Ectodermal cell (in vitro differentiated cells): ENCODE data around the gene ALKBH1.

Experiments
- H3K27ac ChIP-seq: 2 replicates; pipeline ENCODE4 v1.7.0; 2013; ENCODE audit warnings: mild to moderate bottlenecking, low read depth, low read length; ENCODE audit not compliant: insufficient read depth, poor library complexity, severe bottlenecking
- H3K27me3 ChIP-seq: 2 replicates; pipeline ENCODE4 v1.7.0; 2013; ENCODE audit warnings: mild to moderate bottlenecking, low read length; ENCODE audit not compliant: insufficient read depth, control insufficient read depth, poor library complexity, severe bottlenecking
- H3K36me3 ChIP-seq: one replicate; pipeline ENCODE4 v1.7.0; 2013; ENCODE audit warnings: low read length; ENCODE audit not compliant: control insufficient read depth, insufficient read depth
- H3K4me1 ChIP-seq: one replicate; pipeline ENCODE4 v1.7.0; 2013; ENCODE audit warnings: low read length; ENCODE audit not compliant: control insufficient read depth, insufficient read depth
- H3K4me3 ChIP-seq: 2 replicates; pipeline ENCODE4 v1.7.0; 2013; ENCODE audit warnings: low read depth, low read length, control low read depth; ENCODE audit not compliant: insufficient read depth
- H3K9me3 ChIP-seq: 2 replicates; pipeline ENCODE4 v1.7.0; 2013; ENCODE audit warnings: mild to moderate bottlenecking, low read length, moderate library complexity; ENCODE audit not compliant: control insufficient read depth
- WGBS, 2 experiments: methylation state at CpG; one replicate each; pipeline ENCODE4 v1.1.7; 2013; ENCODE audit warnings: missing lambda C conversion rate in 2 of 2; 5-methylcytosine and 5-hydroxymethylcytosine counted together

Gene ALKBH1

DNA sequence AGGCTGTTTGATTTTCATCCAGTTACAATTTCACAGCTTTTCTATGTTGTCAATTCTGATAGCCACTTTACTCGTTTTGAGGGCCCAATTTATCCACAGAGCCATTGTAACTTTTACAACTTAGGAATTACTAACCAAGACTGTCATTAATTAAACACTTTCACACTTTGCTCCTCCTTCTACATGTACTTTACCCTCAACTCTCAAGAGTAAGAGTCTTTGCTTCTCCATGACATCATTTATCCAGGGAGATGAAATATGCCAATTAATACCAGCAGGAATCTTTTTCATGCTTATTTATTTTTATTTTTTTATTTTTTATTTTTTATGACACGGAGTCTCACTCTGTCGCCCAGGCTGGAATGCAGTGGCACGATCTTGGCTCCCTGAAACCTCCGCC, 13.6 kb upstream of the ALKBH1 start:
- WGBS, 2 experiments: 91 to 97% methylated on average over 5 of the region's 5 CpGs
- H3K36me3 ChIP-seq: peaks cover 48% of the 10 kb centered on the region

DNA sequence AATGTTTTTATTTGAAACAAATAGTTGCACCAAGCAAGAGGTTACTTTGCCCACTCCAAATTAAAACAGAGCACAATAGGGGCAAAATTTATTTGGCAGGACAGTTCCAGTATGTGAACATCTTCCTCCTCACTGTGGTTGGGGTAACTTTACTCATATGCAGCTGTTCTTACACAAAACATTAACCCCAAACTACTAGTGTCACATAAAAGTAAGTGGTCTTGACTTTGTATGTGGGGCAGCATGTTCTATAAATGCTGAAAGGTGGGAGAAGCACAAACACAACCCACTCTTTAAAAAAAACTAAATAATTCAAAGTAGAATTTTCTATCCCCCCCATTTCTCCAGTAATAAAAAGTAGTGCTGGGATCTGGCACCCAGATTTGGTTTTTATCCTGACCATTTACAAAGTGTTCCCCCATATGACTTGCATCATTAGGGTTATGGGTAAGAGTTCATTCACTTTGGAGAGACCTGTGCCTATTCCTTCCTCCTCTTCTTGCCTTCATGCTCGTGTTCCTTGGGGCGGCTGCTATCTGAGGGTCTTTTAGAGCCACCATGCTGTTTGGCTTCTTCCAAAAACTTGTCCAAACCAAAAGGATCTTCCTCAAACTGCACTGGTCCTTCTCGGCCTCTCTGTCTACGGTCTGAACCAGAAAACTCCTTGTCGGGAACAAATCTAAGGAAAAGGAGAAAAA, 9.9 kb upstream of the ALKBH1 start:
- H3K27me3 ChIP-seq: no peaks in the 10 kb centered on the region
- 94% methylated on average over 5 of the region's 5 CpGs for WGBS, 2 experiments
- H3K4me3 ChIP-seq: no peak overlapping the region
- H3K9me3 ChIP-seq: no peaks in the 10 kb centered on the region
- no peak overlapping the region for H3K27ac ChIP-seq
- no peaks in the 10 kb centered on the region for H3K4me1 ChIP-seq
- peaks cover 34% of the 10 kb centered on the region for H3K36me3 ChIP-seq

More for the DNA sequence above, 13.6 kb upstream of the ALKBH1 start:
- no peak overlapping the region for H3K4me3 ChIP-seq
- H3K27me3 ChIP-seq: no peaks in the 10 kb centered on the region
- no peaks in the 10 kb centered on the region for H3K9me3 ChIP-seq
- H3K27ac ChIP-seq: no peak overlapping the region
- no peaks in the 10 kb centered on the region for H3K4me1 ChIP-seq

DNA sequence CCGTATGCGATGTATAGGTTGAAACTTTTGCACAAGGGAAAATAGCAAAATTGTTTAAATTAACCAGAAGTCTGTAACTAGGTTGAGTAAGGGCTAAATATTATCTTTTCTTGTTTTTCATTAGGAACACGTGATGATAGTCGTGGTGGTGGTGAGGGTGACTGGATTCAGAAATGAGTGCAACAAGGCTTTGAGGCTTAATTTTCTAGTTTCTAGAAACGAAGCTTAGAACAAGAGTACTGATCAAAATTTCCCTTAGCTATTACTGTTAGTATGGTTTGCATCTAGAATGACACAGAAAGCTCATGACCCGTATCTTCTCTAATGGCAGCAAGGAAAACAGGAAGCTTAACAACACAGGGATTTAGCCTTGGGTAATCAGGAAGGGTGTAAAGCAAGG, 7.1 kb upstream of the ALKBH1 start:
- no peaks in the 10 kb centered on the region for H3K27me3 ChIP-seq
- H3K36me3 ChIP-seq: peaks cover 35% of the 10 kb centered on the region
- WGBS, 2 experiments: 96 to 97% methylated on average over 6 of the region's 6 CpGs

DNA sequence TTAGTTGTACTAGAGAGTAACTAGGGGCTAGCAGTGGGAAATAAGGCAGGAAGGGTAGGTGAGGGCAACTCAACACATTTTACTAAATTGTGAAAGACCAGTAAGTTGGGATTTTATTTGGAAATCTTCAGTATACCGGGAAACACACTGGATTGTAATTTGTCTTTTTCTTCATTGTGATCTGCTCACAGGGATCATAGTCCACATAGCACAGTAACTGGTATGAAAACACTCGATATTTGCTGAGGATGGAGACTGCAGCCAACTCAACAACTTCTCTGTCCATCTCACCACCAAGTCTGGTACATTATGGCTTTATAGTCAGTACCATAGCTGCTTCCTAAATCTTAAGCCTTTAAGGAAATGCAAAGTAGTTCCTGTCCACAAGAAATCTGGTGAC, 2.5 kb upstream of the ALKBH1 start:
- no peaks in the 10 kb centered on the region for H3K9me3 ChIP-seq
- WGBS, 2 experiments: 94 to 98% methylated on average over 2 of the region's 2 CpGs
- no peak overlapping the region for H3K4me3 ChIP-seq
- no peak overlapping the region for H3K27ac ChIP-seq
- H3K36me3 ChIP-seq: peaks cover 15% of the 10 kb centered on the region
- H3K4me1 ChIP-seq: peaks cover 6% of the 10 kb centered on the region
- H3K27me3 ChIP-seq: no peaks in the 10 kb centered on the region

More for the DNA sequence above, 7.1 kb upstream of the ALKBH1 start:
- no peak overlapping the region for H3K27ac ChIP-seq
- no peaks in the 10 kb centered on the region for H3K4me1 ChIP-seq
- no peaks in the 10 kb centered on the region for H3K9me3 ChIP-seq
- no peak overlapping the region for H3K4me3 ChIP-seq

DNA sequence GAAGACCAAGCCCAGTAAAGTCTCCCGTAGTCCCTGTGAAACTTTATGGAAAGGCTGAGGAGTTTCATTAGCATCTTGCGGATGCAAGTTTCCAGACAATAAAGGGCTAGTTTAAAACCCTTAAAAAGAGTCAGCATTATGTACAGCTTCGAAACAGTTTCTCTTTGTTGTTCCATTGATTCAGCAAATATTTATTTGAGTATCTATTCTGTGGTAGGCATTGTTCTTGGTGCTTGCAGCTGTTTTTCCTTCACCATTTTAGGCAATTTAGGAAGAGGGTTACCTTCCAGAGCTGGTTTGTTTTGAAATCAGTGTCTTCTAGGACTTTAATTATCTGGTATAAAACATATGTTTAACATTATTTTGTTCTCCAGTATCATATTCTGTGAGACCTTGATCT, 1.6 kb upstream of the ALKBH1 start:
- WGBS, 2 experiments: 65 to 70% methylated on average over 3 of the region's 3 CpGs
- no peaks in the 10 kb centered on the region for H3K27me3 ChIP-seq
- no peaks in the 10 kb centered on the region for H3K9me3 ChIP-seq
- no peak overlapping the region for H3K27ac ChIP-seq
- H3K4me3 ChIP-seq: peak overlapping the region; percentile 86
- peaks cover 14% of the 10 kb centered on the region for H3K36me3 ChIP-seq
- H3K4me1 ChIP-seq: peaks cover 6% of the 10 kb centered on the region

DNA sequence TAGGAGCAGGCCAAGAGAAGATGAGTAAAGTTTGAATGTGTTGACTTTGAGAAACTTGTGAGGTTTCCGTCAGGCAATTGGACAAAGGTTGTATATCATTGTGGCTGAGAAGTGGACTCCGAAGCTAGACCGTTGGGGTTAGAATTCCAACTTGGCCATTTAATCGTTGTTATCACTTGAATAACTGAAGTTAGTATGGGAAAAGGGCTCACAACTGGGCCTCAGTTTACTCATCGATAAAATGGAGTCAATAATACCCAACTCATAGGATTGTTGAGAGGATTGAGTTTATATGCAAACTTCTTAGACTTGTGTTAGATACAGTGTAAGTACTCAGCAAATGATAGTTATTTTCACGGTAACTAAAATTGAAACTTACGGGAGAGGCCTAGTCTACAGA, 926 bp upstream of the ALKBH1 start:
- Histone ChIP-seq H3K4me3 (peak overlapping the region; percentile 86), H3K4me1 (peaks cover 6% of the 10 kb centered on the region), H3K36me3 (peaks cover 14% of the 10 kb centered on the region), H3K9me3 (no peaks in the 10 kb centered on the region), H3K27me3 (no peaks in the 10 kb centered on the region), H3K27ac (no peak overlapping the region)
- WGBS, 2 experiments: 13 to 21% methylated on average over 6 to 7 of the region's 7 CpGs

DNA sequence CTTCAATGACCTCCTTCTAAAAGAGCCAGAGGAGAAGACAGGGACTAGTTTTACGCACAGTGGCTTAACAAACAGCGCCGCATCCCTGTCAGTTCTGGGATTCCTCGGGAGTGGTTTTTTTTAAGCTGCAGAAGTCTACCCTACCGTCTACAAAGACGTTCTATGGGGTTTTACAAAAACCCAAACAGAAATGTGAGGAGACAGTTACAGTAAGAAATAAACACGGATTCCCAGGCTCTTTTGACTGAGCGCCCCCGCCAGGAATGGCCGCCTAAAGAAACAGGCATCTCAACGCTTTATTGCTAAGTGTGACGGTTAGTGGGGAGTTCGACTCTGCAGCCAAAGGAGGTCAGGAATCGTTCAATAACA, 484 bp downstream of the ALKBH1 start:
- Histone ChIP-seq H3K9me3 (no peaks in the 10 kb centered on the region), H3K4me1 (peaks cover 6% of the 10 kb centered on the region), H3K4me3 (peak overlapping the region; percentile 86), H3K27me3 (no peaks in the 10 kb centered on the region), H3K36me3 (peaks cover 19% of the 10 kb centered on the region), H3K27ac (no peak overlapping the region)
- WGBS, 2 experiments: 0 to 1% methylated on average over 14 of the region's 14 CpGs

DNA sequence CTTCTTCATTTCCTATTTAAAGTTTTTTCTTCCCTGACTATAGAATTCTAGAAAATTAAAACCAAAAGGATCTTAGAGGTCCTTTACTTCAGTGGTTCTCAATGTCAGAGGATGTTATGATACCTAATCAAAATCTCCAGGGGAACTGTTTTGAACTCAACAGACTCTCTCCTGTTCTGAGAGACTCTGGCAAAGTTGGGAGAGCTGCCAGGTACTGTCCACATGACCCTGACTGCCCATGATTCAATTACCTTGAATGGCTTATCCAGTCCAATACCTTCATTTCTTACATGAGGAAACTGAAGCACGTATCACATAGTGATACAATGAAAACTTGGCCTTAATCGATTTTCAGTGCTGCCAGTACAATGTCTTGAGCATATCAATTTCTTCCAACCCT, 16.6 kb downstream of the ALKBH1 start:
- H3K4me3 ChIP-seq: no peak overlapping the region
- H3K27ac ChIP-seq: no peak overlapping the region
- H3K4me1 ChIP-seq: no peaks in the 10 kb centered on the region
- 90 to 96% methylated on average over 2 of the region's 2 CpGs for WGBS, 2 experiments
- peaks cover 4% of the 10 kb centered on the region for H3K36me3 ChIP-seq
- H3K27me3 ChIP-seq: no peaks in the 10 kb centered on the region
- no peaks in the 10 kb centered on the region for H3K9me3 ChIP-seq

DNA sequence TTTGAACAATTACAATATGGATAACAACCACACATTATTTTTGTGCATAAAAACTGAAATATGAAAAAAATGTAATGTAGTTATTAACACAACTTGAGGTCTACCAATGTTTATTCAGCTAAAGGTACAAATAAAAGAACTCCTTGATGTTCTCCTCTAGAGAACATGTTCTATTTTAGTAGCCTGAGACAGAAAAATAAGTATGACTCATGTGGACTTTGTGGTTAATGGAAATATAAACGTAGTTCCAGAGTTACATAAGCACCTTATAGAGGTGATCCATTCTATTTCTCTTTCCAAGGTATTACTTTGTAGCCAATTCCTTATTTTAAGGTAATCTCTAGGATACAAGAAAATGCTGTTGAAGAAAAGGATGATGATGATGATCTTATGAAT, 25.7 kb downstream of the ALKBH1 start:
- WGBS, 2 experiments: 100% methylated on average over 1 of the region's 1 CpG
- Histone ChIP-seq H3K9me3 (no peaks in the 10 kb centered on the region), H3K27me3 (no peaks in the 10 kb centered on the region), H3K27ac (no peak overlapping the region), H3K4me3 (no peak overlapping the region), H3K36me3 (no peaks in the 10 kb centered on the region), H3K4me1 (no peaks in the 10 kb centered on the region)

DNA sequence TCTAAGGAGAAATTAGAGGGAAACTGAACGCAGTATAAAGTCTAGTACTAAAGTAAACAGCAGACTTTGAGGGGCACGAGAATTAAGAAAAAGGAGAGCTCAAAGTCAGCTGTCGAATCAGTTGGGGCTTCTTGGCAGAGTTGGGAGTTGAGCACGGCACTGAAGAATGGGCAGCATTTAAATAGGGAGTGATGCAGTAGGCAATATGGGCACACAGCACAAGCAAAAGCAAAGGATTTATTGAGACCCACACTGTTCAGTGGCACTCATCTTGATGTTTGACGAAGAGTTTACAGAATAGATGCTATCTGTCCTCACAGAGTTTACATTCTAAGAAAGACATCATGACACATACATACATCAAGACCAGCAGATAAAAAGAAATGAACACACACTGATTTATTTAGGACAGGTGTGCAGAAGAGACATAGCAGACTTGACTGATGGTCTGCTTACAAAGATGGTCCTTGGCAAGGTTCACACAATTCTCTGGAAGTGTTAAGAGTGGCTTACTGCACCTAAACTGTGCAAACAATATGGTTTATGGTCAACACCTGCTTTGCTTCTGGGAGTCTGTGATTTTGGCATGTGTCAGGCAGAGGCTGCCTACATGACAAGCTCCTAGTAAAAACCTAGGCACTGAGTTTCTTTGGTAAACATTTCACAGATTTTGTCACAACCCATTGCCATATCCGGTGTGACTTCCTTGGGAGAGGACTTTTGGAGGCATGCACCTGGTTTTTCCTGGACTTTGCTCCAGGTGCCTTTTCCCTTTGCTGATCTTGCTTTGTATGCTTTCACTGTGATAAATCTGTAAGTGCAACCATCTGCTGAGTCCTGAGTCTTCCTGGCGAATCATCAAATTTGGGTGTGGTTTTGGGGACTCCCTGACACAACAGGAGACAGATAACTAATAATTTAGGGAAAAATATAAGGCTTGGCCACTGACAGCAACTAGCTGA, 26.3 kb downstream of the ALKBH1 start:
- no peak overlapping the region for H3K4me3 ChIP-seq
- H3K4me1 ChIP-seq: no peaks in the 10 kb centered on the region
- H3K9me3 ChIP-seq: no peaks in the 10 kb centered on the region
- H3K27ac ChIP-seq: no peak overlapping the region
- H3K36me3 ChIP-seq: no peaks in the 10 kb centered on the region
- 90 to 96% methylated on average over 7 of the region's 7 CpGs for WGBS, 2 experiments
- H3K27me3 ChIP-seq: no peaks in the 10 kb centered on the region
